Measurements from ENCODE around the gene GARIN5B. TPM values are rescaled to one million over a fixed set of nuclear protein-coding genes. Genes with fewer than 3 reads are reported as not detected.

Gene GARIN5B
- total and polyA plus RNA-seq, 9 donors, result not detected

DNA sequence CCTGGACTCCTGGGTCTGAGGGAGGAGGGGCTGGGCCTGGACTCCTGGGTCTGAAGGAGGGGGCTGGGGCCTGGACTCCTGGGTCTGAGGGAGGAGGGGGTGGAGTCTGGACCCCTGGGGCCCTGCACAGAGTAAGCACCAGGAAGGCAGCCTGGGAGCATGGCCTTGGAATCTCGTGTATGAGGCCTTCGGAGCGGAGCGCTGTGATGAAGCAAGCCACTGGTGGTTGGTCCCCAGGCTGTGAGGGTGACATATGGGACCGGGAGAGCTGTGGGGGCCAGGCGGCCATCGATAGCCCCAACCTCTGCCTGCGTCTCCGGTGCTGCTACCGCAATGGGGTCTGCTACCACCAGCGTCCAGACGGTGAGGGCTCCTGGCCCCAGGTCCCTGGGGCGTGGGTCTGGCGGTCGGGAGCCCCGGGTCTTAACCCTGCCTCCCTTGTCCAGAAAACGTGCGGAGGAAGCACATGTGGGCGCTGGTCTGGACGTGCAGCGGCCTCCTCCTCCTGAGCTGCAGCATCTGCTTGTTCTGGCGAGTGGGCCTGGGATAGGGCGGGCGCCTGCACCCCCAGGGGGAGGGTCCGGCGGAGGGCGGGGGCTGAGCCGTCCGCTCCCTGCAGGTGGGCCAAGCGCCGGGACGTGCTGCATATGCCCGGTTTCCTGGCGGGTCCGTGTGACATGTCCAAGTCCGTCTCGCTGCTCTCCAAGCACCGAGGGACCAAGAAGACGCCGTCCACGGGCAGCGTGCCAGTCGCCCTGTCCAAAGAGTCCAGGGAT is 14.5 kb upstream of the GARIN5B start:
- no peak for DNase-seq
- Histone ChIP-seq H3K9me3 (no peaks in the 10 kb centered on the region), H3K27me3 (no peaks in the 10 kb centered on the region), H3K4me1 (ENCODE audit: insufficient read depth) (no peaks in the 10 kb centered on the region), H3K4me3 (no peak overlapping the region), H3K36me3 (no peaks in the 10 kb centered on the region), H3K27ac (no peak overlapping the region)
- TF ChIP-seq EP300 (IDR thresholded peaks at IDR 0.05), result no peak
- TF ChIP-seq POLR2A (IDR thresholded peaks at IDR 0.05), result no peak
- TF ChIP-seq CTCF (IDR thresholded peaks at IDR 0.05), result no peak
- 8 to 11% (median 11%) methylated on average over 31 to 43 of the region's 43 CpGs for WGBS, 3 donors
- intact Hi-C loops (cut with DNase I), result loop anchor here in 2 of 4 donors (10.0 kb wide), 2 partner anchors 93 to 233 kb away; partner anchors contain the start of genes BRSK1 (in 1 of the 2), HSPBP1 (in 1 of the 2) and TNNT1 (in 1 of the 2)

DNA sequence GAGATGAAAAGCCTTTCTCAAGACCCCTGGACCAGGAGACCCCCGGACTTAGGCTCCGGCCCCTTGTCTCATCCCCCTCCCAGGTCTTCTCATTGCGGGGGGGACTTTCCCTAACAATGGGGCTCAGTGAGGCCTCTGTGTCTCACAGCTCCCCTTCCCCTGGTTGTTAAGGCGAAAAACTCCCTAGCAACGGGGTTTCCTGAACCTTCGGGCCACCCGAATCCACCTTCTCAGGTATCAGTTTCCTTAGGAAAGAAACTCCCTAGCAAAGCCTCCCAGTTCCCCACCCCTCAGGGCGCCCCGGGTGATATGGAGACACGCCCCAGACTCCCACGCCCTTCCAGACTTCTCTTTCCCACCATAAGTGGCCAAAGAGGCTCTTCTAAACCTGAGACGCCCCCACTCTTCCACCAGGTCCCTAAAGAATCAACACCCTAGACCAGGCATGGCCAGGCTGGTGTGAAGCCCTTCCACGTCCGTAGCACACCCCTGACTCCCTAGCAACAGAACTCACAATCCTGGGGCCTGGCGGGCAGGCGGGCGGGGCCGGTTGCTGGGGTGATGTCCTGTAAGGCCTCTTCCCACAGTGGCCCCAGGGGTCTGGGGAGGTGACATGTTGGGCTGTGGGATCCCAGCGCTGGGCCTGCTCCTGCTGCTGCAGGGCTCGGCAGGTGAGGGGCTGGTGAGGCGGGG is 13.3 kb upstream of the GARIN5B start, which contains the start of gene TMEM190:
Gene TMEM190, plus strand, starts transcription at position 586 of the 693 bp plus-strand sequence. Its CDS starts 28 bp downstream, at position 614.
- intact Hi-C loops (cut with DNase I), result loop anchor here in 2 of 4 donors (10.0 kb wide), 2 partner anchors 92 to 232 kb away; partner anchors contain the start of genes BRSK1 (in 1 of the 2), HSPBP1 (in 1 of the 2) and TNNT1 (in 1 of the 2)
- no peaks in the 10 kb centered on the region for H3K4me1 ChIP-seq (ENCODE audit: insufficient read depth)
- 78 to 83% (median 82%) methylated on average over 21 of the region's 21 CpGs for WGBS, 3 donors
- H3K27me3 ChIP-seq, result no peaks in the 10 kb centered on the region
- TF ChIP-seq POLR2A (IDR thresholded peaks at IDR 0.05), result no peak
- TF ChIP-seq CTCF (IDR thresholded peaks at IDR 0.05), result no peak
- no peak for TF ChIP-seq EP300 (IDR thresholded peaks at IDR 0.05)
- no peaks in the 10 kb centered on the region for H3K36me3 ChIP-seq
- H3K4me3 ChIP-seq, result no peak within 1 kb of the TSS
- H3K27ac ChIP-seq, result no peak within 1 kb of the TSS
- no peaks in the 10 kb centered on the region for H3K9me3 ChIP-seq
- DNase-seq, result no peak

GRCh38 chr19:55373993-55374757 is 11.1 kb upstream of the GARIN5B start:
- Histone ChIP-seq H3K27me3 (no peaks in the 10 kb centered on the region), H3K36me3 (no peaks in the 10 kb centered on the region), H3K27ac (no peak overlapping the region), H3K9me3 (no peaks in the 10 kb centered on the region), H3K4me1 (ENCODE audit: insufficient read depth) (no peaks in the 10 kb centered on the region), H3K4me3 (no peak overlapping the region)
- no peak for DNase-seq
- 11 to 34% (median 15%) methylated on average over 10 to 31 of the region's 31 CpGs for WGBS, 3 donors
- no peak for TF ChIP-seq EP300 (IDR thresholded peaks at IDR 0.05)
- TF ChIP-seq CTCF (IDR thresholded peaks at IDR 0.05), result no peak
- TF ChIP-seq POLR2A (IDR thresholded peaks at IDR 0.05), result no peak
- intact Hi-C loops (cut with DNase I), result loop anchor here in 2 of 4 donors (10.0 kb wide), 2 partner anchors 89 to 229 kb away; partner anchors contain the start of genes BRSK1 (in 1 of the 2), HSPBP1 (in 1 of the 2) and TNNT1 (in 1 of the 2)

Measured in ovary (tissue), 9 donors.